HEK293 (cell line): Measurements from ENCODE around the gene PHF21A.

Experiments
- CTCF ChIP-seq: fragments of 450-650 bp; formaldehyde crosslinking; IDR thresholded peaks from 2 replicates; pipeline ENCODE4 v1.5.1; 2016; ENCODE audit warnings: missing biosample characterization, missing genetic modification characterization
- HOXA7 ChIP-seq: sonication (generic); formaldehyde crosslinking; IDR thresholded peaks from 2 replicates; pipeline ENCODE4 v1.8.1; 2022; ENCODE audit warnings: missing genetic modification reagents, borderline replicate concordance
- KLF16 ChIP-seq: fragments of 450-650 bp; formaldehyde crosslinking; IDR thresholded peaks from 2 replicates; pipeline ENCODE4 v1.5.1; 2017; ENCODE audit warnings: missing biosample characterization, missing genetic modification characterization
- REST ChIP-seq: fragments of 450-650 bp; formaldehyde crosslinking; IDR thresholded peaks from 2 replicates; pipeline ENCODE4 v1.5.1; 2016; ENCODE audit warnings: missing biosample characterization, missing genetic modification characterization
- TCF7L2 ChIP-seq: IDR thresholded peaks from 2 replicates; pipeline ENCODE4 v1.6.1; 2011; ENCODE audit warnings: low read depth, mild to moderate bottlenecking, inconsistent platforms, low read length, moderate library complexity, borderline replicate concordance
- ZBTB7A ChIP-seq: fragments of 450-650 bp; formaldehyde crosslinking; IDR thresholded peaks from 2 replicates; pipeline ENCODE4 v1.5.1; 2016; ENCODE audit warnings: low read depth, missing biosample characterization, missing genetic modification characterization
- ZNF239 ChIP-seq: fragments of 450-650 bp; formaldehyde crosslinking; IDR thresholded peaks from 2 replicates; pipeline ENCODE4 v1.5.1; 2016; ENCODE audit warnings: missing biosample characterization, missing genetic modification characterization
- ZNF324 ChIP-seq: fragments of 450-650 bp; formaldehyde crosslinking; IDR thresholded peaks from 2 replicates; pipeline ENCODE4 v1.5.1; 2016; ENCODE audit warnings: missing biosample characterization, missing genetic modification characterization
- ZNF571 ChIP-seq: fragments of 450-650 bp; formaldehyde crosslinking; IDR thresholded peaks from 2 replicates; pipeline ENCODE4 v1.5.0; 2017; ENCODE audit warnings: missing biosample characterization, missing genetic modification characterization
- ZNF747 ChIP-seq: fragments of 450-650 bp; formaldehyde crosslinking; IDR thresholded peaks from 2 replicates; pipeline ENCODE4 v1.5.1; 2016; ENCODE audit warnings: missing biosample characterization, missing genetic modification characterization

GRCh38 chr11:45884596-45885185, 236.6 kb downstream of the PHF21A start:
- TF ChIP-seq ZBTB7A (no peak), HOXA7 (no peak), ZNF239 (tag by site-specific recombination) (no peak), CTCF (tag by site-specific recombination) (no peak), ZNF747 (tag by site-specific recombination) (no peak), ZNF324 (tag by site-specific recombination) (no peak), TCF7L2 (no peak), KLF16 (tag by site-specific recombination) (no peak), REST (no peak), ZNF571 (tag by site-specific recombination) (no peak)
